H9 (cell line): ENCODE results near the gene MARCHF9. TPM values are rescaled to one million over a fixed set of nuclear protein-coding genes. Genes with fewer than 3 reads are reported as not detected.
A peak's percentile ranks its signal among the peaks of the same experiment; 100 is the strongest.

Experiments used
- DNase-seq: peaks from one replicate; pipeline ENCODE4 v3.0.0-alpha.2; 2017
- H2AFZ ChIP-seq: one replicate; pipeline ENCODE4 v1.6.1; 2013; ENCODE audit warnings: mild to moderate bottlenecking, low read length, control low read depth, moderate library complexity
- H2AK5ac ChIP-seq: 2 replicates; pipeline ENCODE4 v1.6.1; 2013; ENCODE audit warnings: low read length, control low read depth, mixed read lengths; ENCODE audit not compliant: insufficient read length
- H2BK120ac ChIP-seq: one replicate; pipeline ENCODE4 v1.6.1; 2013; ENCODE audit warnings: low read depth, mild to moderate bottlenecking, low read length, control low read depth, inconsistent platforms; ENCODE audit not compliant: poor library complexity, severe bottlenecking
- H2BK12ac ChIP-seq: 2 replicates; pipeline ENCODE4 v1.6.1; 2013; ENCODE audit warnings: low read length, control low read depth, mixed read lengths, low read depth; ENCODE audit not compliant: insufficient read length
- H2BK15ac ChIP-seq: 2 replicates; pipeline ENCODE4 v1.6.1; 2013; ENCODE audit warnings: low read depth, low read length, control low read depth
- H2BK20ac ChIP-seq: one replicate; pipeline ENCODE4 v1.6.1; 2013; ENCODE audit warnings: low read depth, mild to moderate bottlenecking, low read length, control low read depth, inconsistent platforms; ENCODE audit not compliant: poor library complexity, severe bottlenecking
- H2BK5ac ChIP-seq: 2 replicates; pipeline ENCODE4 v1.6.1; 2013; ENCODE audit warnings: low read length, control low read depth, mixed read lengths; ENCODE audit not compliant: insufficient read length
- H3K14ac ChIP-seq: 2 replicates; pipeline ENCODE4 v1.6.1; 2013; ENCODE audit warnings: low read length, control low read depth; ENCODE audit not compliant: insufficient read depth
- H3K18ac ChIP-seq: 2 replicates; pipeline ENCODE4 v1.6.1; 2013; ENCODE audit warnings: low read depth, mild to moderate bottlenecking, mixed read lengths, low read length, control low read depth; ENCODE audit not compliant: insufficient read length
- H3K23ac ChIP-seq: 2 replicates; pipeline ENCODE4 v1.6.1; 2013; ENCODE audit warnings: low read length, control low read depth, mixed read lengths, low read depth; ENCODE audit not compliant: insufficient read length
- H3K23me2 ChIP-seq: 2 replicates; pipeline ENCODE4 v1.6.1; 2013; ENCODE audit warnings: low read depth, mild to moderate bottlenecking, mixed read lengths, low read length, control low read depth; ENCODE audit not compliant: insufficient read length, poor library complexity, severe bottlenecking
- H3K27ac ChIP-seq: 2 replicates; pipeline ENCODE4 v1.5.1; 2013; ENCODE audit warnings: low read length, control low read depth, mixed read lengths, low read depth; ENCODE audit not compliant: insufficient read length
- H3K27me3 ChIP-seq: 2 replicates; pipeline ENCODE4 v1.6.1; 2013; ENCODE audit warnings: low read length, control low read depth, inconsistent platforms; ENCODE audit not compliant: insufficient read depth
- H3K4ac ChIP-seq: 2 replicates; pipeline ENCODE4 v1.6.1; 2013; ENCODE audit warnings: low read depth, mild to moderate bottlenecking, control low read depth, inconsistent platforms, low read length, moderate library complexity
- H3K4me1 ChIP-seq: 2 replicates; pipeline ENCODE4 v1.6.1; 2013; ENCODE audit warnings: low read length, control low read depth, inconsistent platforms; ENCODE audit not compliant: insufficient read depth
- H3K4me2 ChIP-seq: 2 replicates; pipeline ENCODE4 v1.6.1; 2013; ENCODE audit warnings: low read length, control low read depth, mixed read lengths; ENCODE audit not compliant: insufficient read length, insufficient read depth
- H3K56ac ChIP-seq: 2 replicates; pipeline ENCODE4 v1.6.1; 2013; ENCODE audit warnings: low read depth, mild to moderate bottlenecking, mixed read lengths, low read length, control low read depth; ENCODE audit not compliant: insufficient read length
- H3K79me1 ChIP-seq: 2 replicates; pipeline ENCODE4 v1.6.1; 2013; ENCODE audit warnings: low read depth, mild to moderate bottlenecking, moderate library complexity, low read length, control low read depth, inconsistent platforms; ENCODE audit not compliant: insufficient read depth, poor library complexity, severe bottlenecking
- H3K79me2 ChIP-seq: 2 replicates; pipeline ENCODE4 v1.6.1; 2013; ENCODE audit warnings: low read length, control low read depth, inconsistent platforms; ENCODE audit not compliant: insufficient read depth
- H3K9ac ChIP-seq: 2 replicates; pipeline ENCODE4 v1.6.1; 2013; ENCODE audit warnings: low read length, control low read depth, mixed read lengths; ENCODE audit not compliant: insufficient read length; ENCODE audit errors: extremely low read depth
- H3K9me3 ChIP-seq: one replicate; pipeline ENCODE4 v1.6.1; 2013; ENCODE audit warnings: low read depth, low read length, inconsistent platforms; ENCODE audit not compliant: control insufficient read depth
- H3T11ph ChIP-seq: one replicate; pipeline ENCODE4 v1.6.1; 2013; ENCODE audit warnings: mild to moderate bottlenecking, low read length, control low read depth, inconsistent platforms
- H4K20me1 ChIP-seq: one replicate; pipeline ENCODE4 v1.6.1; 2013; ENCODE audit not compliant: control insufficient read depth, insufficient read length, insufficient read depth
- H4K5ac ChIP-seq: 2 replicates; pipeline ENCODE4 v1.6.1; 2013; ENCODE audit warnings: low read depth, mild to moderate bottlenecking, mixed read lengths, low read length, control low read depth; ENCODE audit not compliant: insufficient read length
- H4K8ac ChIP-seq: replicated peaks from 2 replicates; pipeline ENCODE4 v1.6.1; 2013; ENCODE audit warnings: low read length, control low read depth, mixed read lengths, low read depth; ENCODE audit not compliant: insufficient read length
- H4K91ac ChIP-seq: 2 replicates; pipeline ENCODE4 v1.6.1; 2013; ENCODE audit warnings: low read depth, mild to moderate bottlenecking, moderate library complexity, mixed read lengths, low read length, control low read depth; ENCODE audit not compliant: insufficient read length
- H3K27ac Mint-ChIP-seq, 3 experiments: 2 replicates in 2 of 3; 3 replicates in 1 of 3; pipeline ENCODE4 v1.8.0; 2020 to 2021; ENCODE audit warnings: mixed read lengths in 3 of 3, mild to moderate bottlenecking in 1 of 3, moderate library complexity in 1 of 3
- H3K27me3 Mint-ChIP-seq: 2 replicates; pipeline ENCODE4 v1.8.0; 2021; ENCODE audit warnings: low read depth, mild to moderate bottlenecking, moderate library complexity, mixed read lengths
- H3K36me3 Mint-ChIP-seq, 3 experiments: 2 replicates in 2 of 3; 3 replicates in 1 of 3; pipeline ENCODE4 v1.8.0; 2020 to 2021; ENCODE audit warnings: low read depth in 3 of 3, mixed read lengths in 3 of 3; ENCODE audit not compliant: insufficient read depth in 1 of 3
- H3K4me1 Mint-ChIP-seq, 2 experiments: 2 replicates each; pipeline ENCODE4 v1.8.0; 2020; ENCODE audit warnings: mixed read lengths in 2 of 2
- H3K4me3 Mint-ChIP-seq, 2 experiments: 2 replicates in 1 of 2; 3 replicates in 1 of 2; pipeline ENCODE4 v1.8.0; 2020 to 2021; ENCODE audit warnings: mild to moderate bottlenecking in 2 of 2, mixed read lengths in 2 of 2, moderate library complexity in 1 of 2
- H3K9me3 Mint-ChIP-seq, 2 experiments: 2 replicates in 1 of 2; 3 replicates in 1 of 2; pipeline ENCODE4 v1.8.0; 2020; ENCODE audit warnings: mild to moderate bottlenecking in 2 of 2, mixed read lengths in 2 of 2, moderate library complexity in 1 of 2
- CTCF ChIP-seq: fragments of 200-600 bp; sonication (generic); conservative IDR thresholded peaks from 3 replicates; pipeline ENCODE4 v1.8.0; 2021; ENCODE audit warnings: antibody characterized with exemption, mild to moderate bottlenecking
- WGBS: extraction: QIAGEN DNeasy Blood & Tissue Kit; methylation state at CpG from one replicate; pipeline ENCODE4 v1.1.7; 2013; ENCODE audit warnings: missing lambda C conversion rate, low lambda C conversion rate, mixed read lengths; ENCODE audit not compliant: insufficient read length; ENCODE audit errors: extremely low coverage; 5-methylcytosine and 5-hydroxymethylcytosine counted together
- total RNA-seq: library from RNA; stranded (reverse); gene quantifications from 2 replicates; pipeline ENCODE4 v1.2.1, GENCODE V29; 2021

Gene MARCHF9
- total RNA-seq, 1 experiment from 2014 or later: 20.5 TPM

DNA sequence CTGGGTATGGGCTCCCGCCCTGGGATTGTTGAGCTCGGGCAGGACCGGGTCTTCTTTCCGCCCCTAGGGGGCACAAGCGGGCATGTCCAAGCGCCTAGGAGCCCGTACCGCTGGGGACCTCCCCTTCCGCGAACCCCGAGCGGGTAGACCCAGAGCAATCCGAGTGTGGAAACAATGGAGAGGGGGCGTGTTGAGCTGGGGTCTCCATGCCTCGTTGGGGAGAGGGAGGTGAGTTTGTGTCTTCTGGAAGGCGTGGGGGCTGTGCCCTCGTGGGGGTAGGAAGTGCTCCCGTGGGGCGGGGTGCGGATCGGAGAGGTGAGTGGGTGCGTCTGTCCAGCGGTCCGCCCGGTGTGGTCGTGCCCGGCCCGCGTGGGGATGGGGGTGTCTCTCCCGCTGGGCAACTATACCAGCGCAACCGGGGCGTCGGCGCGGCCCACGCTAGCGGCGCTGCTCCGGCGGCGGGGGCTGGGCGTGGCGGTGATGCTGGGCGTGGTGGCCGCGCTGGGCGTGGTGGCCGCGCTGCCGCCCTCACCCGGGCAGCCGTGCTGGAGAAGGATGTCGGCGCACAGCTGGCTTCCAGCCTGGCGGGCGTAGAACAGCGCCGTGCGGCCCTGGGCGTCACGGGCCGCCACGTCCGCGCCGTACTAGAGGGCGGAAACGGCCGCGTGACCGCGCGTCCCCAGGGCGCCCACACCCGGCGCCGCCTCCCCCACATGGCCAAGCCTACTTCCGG lies 28.6 kb upstream of the MARCHF9 start:
- Histone ChIP-seq H3K27ac (no peak overlapping the region), H3K4ac (no peak overlapping the region), H4K8ac (no peak overlapping the region), H3K56ac (no peak overlapping the region), H3K4me1 (no peaks in the 10 kb centered on the region; the same call in 1 of the 2 replicates), H2BK5ac (no peak overlapping the region), H3K14ac (no peak overlapping the region), H2AK5ac (no peak overlapping the region), H3K9ac (no peak overlapping the region), H3K79me2 (no peaks in the 10 kb centered on the region), H3K9me3 (no peaks in the 10 kb centered on the region), H3K23ac (no peak overlapping the region), H3K4me2 (peak overlapping the region; percentile 96), H3T11ph (no peak overlapping the region), H2BK15ac (no peak overlapping the region; the same call in 1 of the 2 replicates), H2BK120ac (no peak overlapping the region), H3K79me1 (no peaks in the 10 kb centered on the region), H2AFZ (no peak overlapping the region), H2BK20ac (no peak overlapping the region), H3K23me2 (peaks cover 14% of the 10 kb centered on the region), H4K20me1 (no peaks in the 10 kb centered on the region), H2BK12ac (no peak overlapping the region), H3K18ac (no peak overlapping the region), H4K5ac (no peak overlapping the region), H4K91ac (no peak overlapping the region), H3K27me3 (peaks cover 20% of the 10 kb centered on the region; the same call in 1 of the 2 replicates)
- peak overlapping the region; percentile 78 to 92 for H3K4me3 Mint-ChIP-seq
- peak; percentile 93 for DNase-seq
- no CpG with 5 or more reads among the region's 79 CpGs for WGBS
- H3K27ac Mint-ChIP-seq: no peak overlapping the region; a peak in 1 of 7 replicates
- peaks cover 80% of the 10 kb centered on the region for H3K27me3 Mint-ChIP-seq
- peaks cover 12 to 17% of the 10 kb centered on the region in 2 experiments for H3K4me1 Mint-ChIP-seq
- peaks cover 0 to 6% (median 2%) of the 10 kb centered on the region in 3 experiments; a peak in 3 of 7 replicates for H3K36me3 Mint-ChIP-seq
- no peaks in the 10 kb centered on the region; a peak in 1 of 5 replicates for H3K9me3 Mint-ChIP-seq
- TF ChIP-seq CTCF: peak; percentile 90
